ENCODE results near the gene IFT81.
"Not testable (repeated sequence)": the region's sequence is repeated elsewhere in the genome, so short reads cannot be mapped to it uniquely, and the experiment has no call there.

Gene IFT81, protein sequence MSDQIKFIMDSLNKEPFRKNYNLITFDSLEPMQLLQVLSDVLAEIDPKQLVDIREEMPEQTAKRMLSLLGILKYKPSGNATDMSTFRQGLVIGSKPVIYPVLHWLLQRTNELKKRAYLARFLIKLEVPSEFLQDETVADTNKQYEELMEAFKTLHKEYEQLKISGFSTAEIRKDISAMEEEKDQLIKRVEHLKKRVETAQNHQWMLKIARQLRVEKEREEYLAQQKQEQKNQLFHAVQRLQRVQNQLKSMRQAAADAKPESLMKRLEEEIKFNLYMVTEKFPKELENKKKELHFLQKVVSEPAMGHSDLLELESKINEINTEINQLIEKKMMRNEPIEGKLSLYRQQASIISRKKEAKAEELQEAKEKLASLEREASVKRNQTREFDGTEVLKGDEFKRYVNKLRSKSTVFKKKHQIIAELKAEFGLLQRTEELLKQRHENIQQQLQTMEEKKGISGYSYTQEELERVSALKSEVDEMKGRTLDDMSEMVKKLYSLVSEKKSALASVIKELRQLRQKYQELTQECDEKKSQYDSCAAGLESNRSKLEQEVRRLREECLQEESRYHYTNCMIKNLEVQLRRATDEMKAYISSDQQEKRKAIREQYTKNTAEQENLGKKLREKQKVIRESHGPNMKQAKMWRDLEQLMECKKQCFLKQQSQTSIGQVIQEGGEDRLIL

DNA sequence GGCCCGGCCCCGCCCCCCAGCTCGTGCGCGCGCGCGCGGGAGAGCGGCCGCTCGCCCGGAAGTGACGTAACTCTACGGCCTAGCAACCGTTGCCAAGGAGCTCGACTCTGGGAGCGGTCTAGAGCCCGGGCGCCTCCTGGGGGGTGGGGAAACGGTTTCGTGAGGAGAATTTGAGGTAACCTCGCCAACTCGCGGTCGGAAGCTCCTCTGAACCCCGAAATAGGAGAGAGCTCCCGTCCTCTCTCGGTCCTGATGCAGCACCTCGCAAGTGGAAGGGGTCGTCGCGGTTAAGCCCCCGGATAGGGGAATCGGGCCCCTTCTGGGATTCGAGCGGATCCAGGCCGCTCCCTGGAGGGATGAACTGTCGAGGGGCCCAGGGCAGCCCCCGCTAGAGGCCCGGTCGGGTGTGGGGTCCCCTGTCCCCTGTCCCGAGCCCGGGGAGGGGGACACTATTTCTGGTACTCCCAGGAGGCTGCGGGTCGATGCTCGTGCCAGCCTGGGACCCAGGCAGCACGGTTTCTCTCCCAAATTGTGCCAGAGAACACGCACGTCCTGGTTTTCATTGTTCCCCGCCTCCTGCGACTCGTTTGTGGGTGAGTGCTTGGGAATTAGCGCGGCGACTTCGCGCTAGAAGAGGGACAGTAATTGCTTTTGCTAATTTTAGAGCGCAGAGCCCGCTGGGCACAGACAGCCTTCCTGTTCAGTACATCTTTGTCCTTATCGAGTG lies at the start of gene IFT81:
IFT81 (plus strand) TSS at position 89 of the 727 bp plus-strand sequence. CDS start 3,024 bp downstream, outside the sequence.
- DNase-seq = peak; percentile 94

DNA sequence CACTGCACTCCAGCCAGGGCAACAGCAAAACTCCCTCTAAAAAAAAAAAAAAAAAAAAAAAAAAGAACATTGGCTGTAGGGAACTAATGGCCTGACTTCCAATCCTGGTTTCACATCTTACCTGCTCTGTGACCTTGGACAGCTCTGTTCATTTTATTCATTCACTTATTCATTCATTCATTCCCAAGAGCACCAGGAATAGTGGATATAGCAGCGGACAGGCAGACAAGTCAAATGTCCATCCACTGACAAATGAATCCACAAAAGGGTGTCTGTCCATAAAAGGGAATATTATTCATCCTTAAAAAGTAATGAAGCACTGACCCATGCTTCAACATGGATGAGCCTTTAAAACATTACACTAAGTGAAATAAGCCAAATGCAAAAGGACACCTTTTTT lies 48.3 kb upstream of the IFT81 start:
- no peak for DNase-seq

DNA sequence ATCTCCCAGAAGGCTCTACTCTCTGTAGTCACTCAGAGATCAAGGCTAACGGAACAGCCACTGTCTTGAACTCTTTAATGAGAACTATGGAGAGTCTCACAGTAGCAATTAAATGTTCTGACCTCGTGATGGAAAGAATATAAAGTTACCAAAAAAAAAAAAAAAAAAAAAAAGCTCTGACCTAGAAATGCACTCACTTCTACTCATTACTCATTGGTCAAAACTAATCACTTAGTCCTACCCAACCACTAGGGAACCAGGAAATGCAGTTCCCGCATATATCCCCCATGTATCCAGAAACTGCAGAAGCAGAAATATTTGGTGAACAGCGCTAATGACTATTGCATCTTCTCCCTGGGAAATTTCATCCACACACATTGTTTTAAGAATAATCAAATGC lies 46.4 kb upstream of the IFT81 start:
- no peak for DNase-seq

DNA sequence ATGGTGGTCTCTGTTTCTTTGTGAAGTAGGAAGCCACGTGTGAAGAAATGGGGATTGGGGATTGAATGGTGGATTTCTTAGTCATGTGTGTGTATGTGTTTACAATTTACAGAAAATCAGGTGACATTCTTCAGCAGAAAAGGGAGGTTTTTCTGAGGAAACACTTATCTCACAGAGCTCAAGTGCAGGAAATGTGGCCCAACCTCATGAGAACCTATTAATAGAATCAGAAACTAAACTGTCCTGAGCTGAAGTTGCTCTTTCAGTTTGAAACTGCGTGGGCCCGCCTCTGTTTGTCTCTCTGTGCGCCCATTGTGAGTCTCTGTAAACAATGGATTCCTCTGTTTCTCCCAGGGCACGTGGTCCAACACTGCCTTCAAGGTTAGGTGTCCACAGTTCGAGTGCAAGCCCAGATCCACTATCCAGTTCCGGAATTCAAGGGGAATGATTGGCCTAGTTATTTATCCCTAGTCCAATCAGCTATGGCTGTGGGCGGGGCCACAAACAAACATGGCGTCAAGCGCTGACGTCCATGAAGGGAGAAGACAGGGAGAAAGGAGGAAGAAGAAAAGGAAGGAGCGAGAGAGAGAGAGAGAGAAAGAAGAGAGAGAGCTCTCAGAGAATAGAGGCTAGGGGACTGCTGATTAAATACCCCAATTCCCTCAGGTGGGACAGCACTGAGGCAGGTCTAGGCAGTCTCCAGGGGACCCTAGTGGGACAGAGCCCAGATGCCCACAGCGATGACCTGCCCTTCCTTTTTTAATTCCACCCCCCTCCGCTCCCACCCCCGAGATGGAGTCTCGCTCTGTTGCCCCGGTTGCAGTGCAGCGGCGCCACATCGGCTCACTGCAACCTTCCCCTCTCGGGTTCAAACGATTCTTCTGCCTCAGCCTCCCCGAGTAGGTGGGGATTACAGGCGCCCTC lies 44.4 kb upstream of the IFT81 start:
- peak; percentile 77 for DNase-seq

DNA sequence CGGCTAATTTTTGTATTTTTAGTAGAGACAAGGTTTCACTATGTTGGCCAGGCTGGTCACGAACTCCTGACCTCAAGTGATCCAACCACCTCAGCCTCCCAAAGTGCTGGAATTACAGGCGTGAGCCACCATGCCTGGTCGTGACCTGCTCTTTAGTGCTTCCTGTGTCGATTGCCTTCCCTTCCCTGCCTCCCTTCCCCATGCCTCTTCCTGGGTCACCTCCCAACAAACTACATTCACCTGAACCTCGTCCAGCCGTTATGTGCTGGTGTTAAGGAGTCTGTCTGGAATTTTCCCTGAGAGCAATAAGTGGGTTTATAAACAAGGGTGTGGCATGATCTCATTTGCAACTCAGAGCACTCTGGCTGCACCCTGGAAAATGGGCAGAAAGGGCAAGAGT lies 43.7 kb upstream of the IFT81 start:
- DNase-seq = no peak

DNA sequence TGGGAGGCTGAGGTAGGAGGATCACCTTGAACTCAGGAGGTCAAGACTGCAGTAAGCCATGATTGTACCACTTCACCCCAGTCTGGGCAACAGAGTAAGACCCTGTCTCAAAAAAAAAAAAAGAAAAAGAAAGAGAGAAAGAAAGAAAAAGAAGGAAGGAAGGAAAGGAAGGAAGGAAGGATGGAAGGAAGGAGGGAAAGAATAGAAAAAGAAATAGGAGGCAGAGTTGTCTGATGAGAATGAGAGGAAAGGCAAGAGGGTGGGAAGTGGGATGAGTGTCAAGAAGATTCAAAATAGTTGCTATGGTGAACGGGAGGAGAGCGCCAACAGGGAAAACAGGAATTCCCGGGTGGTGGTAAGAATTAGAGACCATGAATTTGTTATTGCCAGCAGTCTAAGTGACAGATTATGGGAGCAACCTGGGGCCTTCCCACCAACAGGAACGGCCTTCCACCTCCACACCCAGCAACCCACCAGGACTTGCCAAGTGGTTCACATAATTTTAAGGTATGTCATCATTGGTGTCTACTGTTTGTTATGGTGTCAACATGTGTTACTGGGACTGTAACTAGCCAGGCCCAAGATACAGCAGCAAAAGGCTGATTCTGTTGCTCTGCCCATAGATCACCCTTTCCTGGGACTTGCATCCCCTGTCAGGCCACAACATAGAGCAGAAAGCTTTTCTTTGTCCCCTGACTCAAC lies 39.7 kb upstream of the IFT81 start:
- no peak for DNase-seq

DNA sequence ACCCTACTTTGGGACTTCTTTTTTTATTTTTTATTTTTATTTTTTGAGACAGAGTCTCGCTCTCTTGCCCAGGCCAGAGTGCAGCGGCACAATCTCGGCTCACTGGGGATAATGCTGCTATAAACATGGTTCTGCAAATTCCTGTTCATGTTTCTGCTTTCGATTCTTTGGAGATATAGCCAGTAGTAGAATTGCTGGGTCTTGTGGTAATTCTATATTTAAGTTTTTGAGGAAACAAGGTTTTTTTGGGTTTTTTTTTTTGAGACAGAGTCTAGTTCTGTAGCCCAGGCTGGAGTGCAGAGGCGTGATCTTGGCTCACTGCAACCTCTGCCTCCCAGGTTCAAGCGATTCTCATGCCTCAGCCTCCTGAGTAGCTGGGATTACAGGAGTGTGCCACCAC lies 35.9 kb upstream of the IFT81 start:
- not testable (repeated sequence) for DNase-seq

DNA sequence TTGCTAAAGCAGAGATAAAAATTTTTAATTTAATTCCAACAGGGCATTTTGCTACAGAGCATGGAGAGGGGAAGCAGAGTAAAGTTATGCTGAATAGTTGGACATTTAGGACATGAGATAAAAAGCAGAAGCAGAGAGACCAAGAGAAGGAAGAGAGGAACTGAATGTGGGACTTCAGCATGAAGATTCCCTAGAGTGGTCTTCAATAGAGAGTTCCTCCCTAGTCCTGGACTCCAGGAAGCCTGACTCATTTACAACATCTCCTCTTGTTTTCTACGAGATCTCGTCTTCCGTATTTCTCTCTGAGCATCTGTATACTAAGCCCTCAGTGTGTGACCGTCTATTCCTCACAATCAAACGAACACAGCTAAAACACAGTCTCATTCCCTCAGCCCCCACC lies 35.2 kb upstream of the IFT81 start:
- DNase-seq = no peak

DNA sequence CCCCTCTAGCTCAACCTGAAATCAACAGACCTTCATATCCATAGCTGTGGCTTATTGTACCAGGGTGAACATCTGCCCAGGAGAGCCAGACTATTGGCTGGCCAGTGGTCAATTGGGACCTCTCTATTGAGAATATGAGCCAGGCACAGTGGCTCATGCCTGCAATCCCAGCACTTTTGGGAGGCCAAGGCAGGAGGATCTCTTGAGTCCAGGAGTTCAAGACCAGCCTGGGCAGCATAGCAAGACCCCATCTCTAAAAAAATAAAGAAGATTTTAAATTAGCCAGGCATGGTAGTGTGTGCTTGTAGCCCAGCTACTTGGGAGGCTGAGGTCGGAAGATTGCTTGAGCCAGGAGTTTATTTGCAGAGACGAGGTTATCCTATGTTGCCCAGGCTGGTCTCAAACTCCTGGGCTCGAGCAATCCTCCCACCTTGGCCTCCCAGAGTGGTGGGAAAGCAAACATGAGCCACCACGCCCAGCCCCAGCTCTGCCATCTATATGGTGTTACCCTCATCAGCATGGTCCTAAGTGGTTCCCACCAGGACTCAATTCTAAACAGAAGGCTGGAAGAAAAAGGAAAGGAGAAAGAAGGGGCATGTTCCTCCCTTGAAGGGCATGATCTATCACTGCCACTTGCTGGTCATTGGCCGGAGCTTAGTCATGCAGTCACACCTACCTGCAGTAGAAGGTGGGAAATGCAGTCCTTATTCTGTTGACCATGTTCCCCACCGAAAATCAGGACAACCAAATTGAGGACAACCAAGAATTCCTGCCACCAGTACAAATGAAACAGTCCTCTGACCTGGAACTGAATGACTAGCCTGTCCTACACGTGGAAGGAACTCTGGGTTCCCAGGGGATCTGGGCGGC lies 33.7 kb upstream of the IFT81 start:
- DNase-seq = no peak

DNA sequence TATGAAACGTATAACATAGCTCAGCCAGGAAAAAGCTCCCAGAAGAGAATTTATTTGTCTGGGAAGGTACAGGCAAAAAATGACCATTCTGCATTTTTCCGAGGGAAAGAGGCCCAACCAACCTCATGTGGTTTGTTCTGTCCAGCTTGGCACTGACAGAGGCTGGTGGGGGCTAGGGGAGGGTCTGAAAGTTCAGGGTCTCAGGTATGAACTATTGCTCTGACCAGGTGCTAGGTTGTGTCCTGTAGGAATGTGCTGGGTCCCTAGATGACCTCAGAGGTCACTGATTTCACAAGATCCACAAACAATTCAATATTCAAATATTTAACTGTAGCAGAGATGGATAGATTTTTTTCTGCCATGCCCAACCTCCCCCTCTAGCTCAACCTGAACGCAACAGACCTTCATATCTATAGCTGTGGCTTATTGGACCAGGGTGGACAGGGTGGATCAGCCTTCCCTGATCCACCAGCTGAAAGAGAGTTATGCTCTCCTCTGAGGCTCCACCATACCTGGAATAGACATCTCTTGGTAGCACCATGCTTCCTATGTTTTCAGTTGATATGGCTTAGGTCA lies 32.9 kb upstream of the IFT81 start:
- no peak for DNase-seq

DNA sequence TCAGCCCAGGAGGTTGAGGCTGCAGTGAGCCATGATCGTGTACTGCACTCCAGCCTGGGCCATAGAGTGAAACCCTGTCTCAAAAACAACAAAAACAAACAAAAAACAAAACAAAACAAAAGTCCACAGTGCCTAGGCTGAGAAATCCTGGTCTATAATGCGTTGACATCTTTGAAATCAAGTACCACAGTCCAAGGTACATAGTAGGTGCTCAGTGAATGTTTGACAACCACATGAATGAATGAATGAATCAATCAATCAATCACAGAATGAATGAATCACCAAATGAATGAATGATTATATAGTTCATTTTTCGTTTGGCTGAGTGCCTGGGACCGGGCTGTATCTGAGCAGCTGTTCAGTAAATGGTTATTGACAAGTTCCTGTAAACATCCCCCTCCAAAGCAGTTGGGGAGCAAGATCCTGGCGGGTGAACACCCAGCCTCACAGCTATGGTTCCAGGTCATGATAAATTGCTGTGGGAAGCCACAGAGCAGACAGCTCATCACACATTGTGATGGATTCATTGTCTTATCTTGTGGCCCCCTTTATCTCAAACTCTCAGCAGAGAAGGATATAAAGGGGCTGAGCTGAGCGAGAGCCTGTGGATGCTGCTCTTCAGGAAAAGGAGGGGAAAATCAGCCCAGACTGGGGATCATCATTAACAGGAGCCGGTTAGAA lies 30.4 kb upstream of the IFT81 start:
- no peak for DNase-seq

DNA sequence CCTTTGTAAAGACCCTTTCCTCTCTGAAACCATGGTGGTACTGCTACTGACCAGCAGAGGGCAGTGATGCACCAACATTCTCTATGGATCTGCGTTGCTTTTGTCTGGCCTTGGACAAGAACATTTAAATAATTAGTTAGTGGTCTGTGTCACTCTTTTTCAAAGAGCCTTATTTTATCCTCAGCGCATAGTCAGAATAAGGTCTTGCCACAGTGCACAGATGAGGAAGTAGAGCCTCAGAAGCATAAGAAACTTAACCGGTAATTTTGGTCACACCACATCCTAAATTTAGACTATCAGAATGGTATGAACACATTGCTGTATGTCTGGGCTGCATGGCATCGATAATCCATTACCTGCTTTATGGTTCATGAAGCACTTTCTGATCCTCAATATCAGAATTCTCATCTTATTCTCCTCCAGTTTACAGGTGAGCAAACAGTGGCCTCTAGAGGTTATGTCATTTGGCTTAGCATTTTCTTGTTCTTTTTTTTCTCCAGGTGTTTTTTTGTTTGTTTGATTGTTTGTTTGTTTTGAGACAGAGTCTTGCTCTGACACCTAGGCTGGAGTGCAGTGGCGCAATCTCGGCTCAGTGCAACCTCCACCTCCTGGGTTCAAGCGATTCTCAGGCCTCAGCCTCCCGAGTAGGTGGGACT lies 23.7 kb upstream of the IFT81 start:
- DNase-seq = peak; percentile 66

DNA sequence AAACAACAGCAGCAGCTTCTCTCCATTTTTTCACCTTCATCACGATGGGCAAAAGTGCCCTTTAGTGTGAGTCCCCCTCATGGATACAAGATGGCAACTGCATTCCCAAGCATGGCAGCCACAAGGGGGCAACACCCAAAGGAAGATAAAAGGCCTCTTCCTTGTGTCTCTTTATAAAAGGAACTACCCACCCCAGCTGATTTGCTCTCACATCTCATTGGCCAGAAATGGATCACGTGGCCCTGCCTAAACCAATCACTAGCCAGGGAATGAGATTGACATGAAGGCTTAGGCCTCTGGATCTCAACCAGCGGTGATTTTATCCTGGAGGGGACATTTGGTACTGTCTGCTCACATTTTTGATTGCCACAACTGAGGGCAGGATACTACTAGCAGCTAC lies 21.9 kb upstream of the IFT81 start:
- DNase-seq = peak; percentile 58

DNA sequence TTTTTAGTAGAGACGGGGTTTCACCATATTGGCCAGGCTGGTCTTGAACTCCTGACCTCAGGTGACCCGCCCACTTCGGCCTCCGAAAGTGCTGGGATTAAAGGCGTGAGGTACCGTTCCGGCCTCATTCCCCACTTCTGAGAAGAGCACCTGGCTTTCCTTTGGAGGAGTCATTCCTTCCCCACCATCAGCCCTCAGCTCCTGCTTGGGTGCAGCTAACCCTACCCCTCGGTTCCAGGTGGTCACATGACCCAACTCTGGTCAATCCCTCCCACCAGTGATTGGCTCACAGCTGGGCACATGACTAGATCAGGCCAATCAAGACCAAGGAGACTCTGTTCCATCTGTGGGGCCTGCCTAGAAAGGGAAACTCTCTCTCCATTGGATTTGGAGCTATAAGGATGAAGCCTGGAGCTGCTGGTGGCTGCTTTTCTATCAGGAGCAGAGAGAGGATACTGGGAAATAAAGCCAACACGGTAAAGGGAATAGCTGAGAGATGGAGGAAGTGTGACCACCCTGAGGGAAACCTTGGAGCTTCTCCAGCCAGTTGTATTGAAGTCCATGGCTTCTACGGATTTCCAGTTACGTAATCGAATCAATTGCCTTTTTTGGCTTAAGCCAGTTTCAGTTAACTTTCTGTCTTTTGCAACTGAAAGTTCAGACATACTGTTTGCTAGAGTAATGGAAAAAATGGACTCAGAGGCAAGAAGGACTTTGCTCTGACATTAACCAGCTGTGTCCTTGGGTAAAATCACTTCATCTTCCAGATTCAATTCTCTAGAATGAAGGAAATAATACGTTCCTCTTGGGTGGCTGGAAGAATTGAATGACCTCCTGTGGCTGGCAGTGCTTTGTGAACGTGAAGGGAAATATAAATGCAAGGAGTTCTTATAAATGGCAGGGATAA lies 19.7 kb upstream of the IFT81 start:
- no peak for DNase-seq

DNA sequence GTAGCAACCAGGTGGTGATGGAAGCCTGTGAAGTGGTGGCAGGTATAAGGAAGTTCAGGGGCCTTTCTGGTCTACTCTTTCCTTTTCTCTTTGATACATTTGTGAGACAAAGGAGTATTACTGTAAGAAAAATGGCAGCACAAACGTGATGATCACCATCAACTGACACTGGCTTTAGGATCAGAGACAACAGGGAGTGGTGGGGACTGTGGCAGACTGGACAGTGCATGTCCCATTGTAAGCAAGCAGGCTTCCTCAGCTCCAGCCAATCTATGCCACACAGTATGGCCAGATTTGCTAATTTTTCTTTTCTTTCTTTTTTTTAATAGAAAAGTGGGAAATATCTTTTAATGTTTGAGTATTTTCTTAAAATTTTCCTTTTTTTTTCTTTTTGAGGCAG lies 19.0 kb upstream of the IFT81 start:
- DNase-seq = no peak

DNA sequence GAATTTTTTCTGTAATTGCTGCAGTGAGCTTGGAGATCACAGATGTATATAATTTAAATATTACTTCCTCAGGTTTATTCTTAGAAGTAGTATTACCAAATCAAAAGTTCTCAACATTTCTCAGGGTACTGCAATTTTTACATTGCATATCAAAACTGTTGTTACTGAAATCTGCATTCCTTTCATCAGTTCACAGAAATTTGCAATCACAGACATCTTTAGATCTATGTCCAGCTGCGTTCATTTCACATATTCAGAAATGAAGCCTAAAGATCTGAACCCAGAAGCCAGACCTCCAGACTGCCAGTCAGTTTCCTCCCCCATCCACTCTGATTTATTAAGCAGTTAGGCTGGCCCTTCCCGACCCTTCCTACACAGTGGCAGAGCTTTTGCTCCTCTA lies 18.2 kb upstream of the IFT81 start:
- no peak for DNase-seq

DNA sequence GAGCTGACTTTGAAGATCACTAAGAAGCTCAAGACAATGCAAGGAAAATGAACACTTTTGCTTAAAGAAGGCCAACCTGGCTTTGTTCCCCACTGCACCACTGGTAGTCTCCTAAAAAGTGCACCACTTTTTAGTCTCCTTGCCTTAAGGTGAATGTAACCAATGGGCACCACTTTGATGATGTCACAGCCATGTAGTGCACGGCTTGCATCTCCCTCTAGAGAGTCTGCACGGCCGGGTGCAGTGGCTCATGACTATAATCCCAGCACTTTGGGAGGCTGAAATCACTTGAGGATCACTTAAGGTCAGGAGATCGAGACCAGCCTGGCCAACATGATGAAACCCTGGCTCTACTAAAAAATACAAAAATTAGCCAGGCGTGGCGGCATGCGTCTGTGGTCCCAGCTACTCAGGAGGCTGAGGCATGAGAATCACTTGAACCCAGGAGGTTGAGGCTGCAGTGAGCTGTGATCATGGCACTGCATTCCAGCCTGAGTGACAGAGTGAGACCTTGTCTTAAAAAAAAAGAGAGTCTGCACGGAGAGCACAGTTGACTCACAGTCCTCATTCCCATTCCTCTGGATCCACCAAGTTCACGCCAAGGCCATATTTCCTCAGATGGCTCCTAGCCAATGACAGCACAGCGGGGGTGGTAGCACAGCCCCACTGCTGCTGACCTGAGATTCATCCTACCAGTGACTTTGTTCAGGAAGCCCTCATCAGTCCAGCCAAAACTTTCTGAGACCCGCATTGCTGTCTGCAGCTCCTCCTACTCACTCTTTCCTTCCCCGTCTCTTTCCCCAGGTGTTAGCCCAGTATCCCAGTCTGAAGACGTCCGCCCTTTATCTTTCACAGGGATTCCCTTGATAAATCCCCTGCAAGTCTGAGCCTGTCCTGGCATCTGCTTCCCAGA lies 16.5 kb upstream of the IFT81 start:
- no peak for DNase-seq

Measured in NCI-H146 (cell line).